Skeletal muscle tissue (tissue), 4 donors: Measurements from ENCODE around the gene DCTN1. TPM values are rescaled to one million over a fixed set of nuclear protein-coding genes. Genes with fewer than 3 reads are reported as not detected.

Source experiments
- H3K27ac ChIP-seq: one replicate; pipeline ENCODE4 v1.7.0; 2013; ENCODE audit warnings: mild to moderate bottlenecking, low read depth, low read length, inconsistent platforms
- H3K27me3 ChIP-seq, 3 donors: one replicate each; pipeline ENCODE4 v1.7.0; 2013; ENCODE audit warnings: low read length in 3 of 3; ENCODE audit not compliant: control insufficient read depth in 3 of 3, insufficient read depth in 3 of 3
- H3K36me3 ChIP-seq, 3 donors: one replicate each; pipeline ENCODE4 v1.7.0; 2013; ENCODE audit warnings: low read length in 3 of 3; ENCODE audit not compliant: control insufficient read depth in 3 of 3, insufficient read depth in 3 of 3
- H3K4me1 ChIP-seq, 3 donors: one replicate each; pipeline ENCODE4 v1.7.0; 2013; ENCODE audit warnings: low read length in 3 of 3, mild to moderate bottlenecking in 3 of 3; ENCODE audit not compliant: control insufficient read depth in 3 of 3, insufficient read depth in 3 of 3
- H3K4me3 ChIP-seq, 3 donors: one replicate each; pipeline ENCODE4 v1.7.0; 2013; ENCODE audit warnings: low read length in 3 of 3
- H3K9ac ChIP-seq, 3 donors: one replicate each; pipeline ENCODE4 v1.7.0; 2013; ENCODE audit warnings: low read length in 3 of 3, mild to moderate bottlenecking in 3 of 3, moderate library complexity in 2 of 3, low read depth in 1 of 3
- H3K9me3 ChIP-seq, 3 donors: one replicate each; pipeline ENCODE4 v1.7.0; 2013; ENCODE audit warnings: low read length in 3 of 3; ENCODE audit not compliant: control insufficient read depth in 3 of 3
- total RNA-seq: library from RNA; depleted of rRNA; stranded (reverse); fragments of >200 nt; gene quantifications from one replicate; pipeline ENCODE4 v1.2.3, GENCODE V29; 2014
- donor health status: Osteomylitis.

DCTN1 gene
- total RNA-seq, 1 donor from 2014 or later, result 73.6 TPM

- no peaks in the 10 kb centered on the region for H3K9me3 ChIP-seq
- no peaks in the 10 kb centered on the region for H3K27me3 ChIP-seq
- H3K27ac ChIP-seq, result peak overlapping the region; percentile 5
- H3K4me3 ChIP-seq, result peak overlapping the region; percentile 20 to 58 (median 21)
- H3K36me3 ChIP-seq, result peaks cover 46 to 53% (median 49%) of the 10 kb centered on the region in 3 donors
- H3K9ac ChIP-seq, result peak overlapping the region in 1 of 3 donors; percentile 25
- peaks cover 14 to 19% (median 16%) of the 10 kb centered on the region in 3 donors for H3K4me1 ChIP-seq
Observed at GRCh38 chr2:74374509-74375205, 5.5 kb downstream of the DCTN1 start.

GRCh38 chr2:74373985-74374384 lies 6.1 kb downstream of the DCTN1 start:
- no peaks in the 10 kb centered on the region for H3K27me3 ChIP-seq
- no peaks in the 10 kb centered on the region for H3K9me3 ChIP-seq
- H3K4me3 ChIP-seq, result peak overlapping the region; percentile 20 to 58 (median 21)
- H3K4me1 ChIP-seq, result peaks cover 11 to 15% (median 12%) of the 10 kb centered on the region in 3 donors
- H3K9ac ChIP-seq, result peak overlapping the region in 1 of 3 donors; percentile 25
- peak overlapping the region; percentile 5 for H3K27ac ChIP-seq
- H3K36me3 ChIP-seq, result peaks cover 53 to 58% (median 56%) of the 10 kb centered on the region in 3 donors

- Histone ChIP-seq H3K4me3 (peak overlapping the region in 1 of 3 donors; percentile 20), H3K9me3 (no peaks in the 10 kb centered on the region), H3K4me1 (peaks cover 11 to 15% (median 12%) of the 10 kb centered on the region in 3 donors), H3K27me3 (no peaks in the 10 kb centered on the region), H3K36me3 (peaks cover 60 to 64% (median 63%) of the 10 kb centered on the region in 3 donors), H3K27ac (peak overlapping the region; percentile 33), H3K9ac (peak overlapping the region in 1 of 3 donors; percentile 14)
Observed at GRCh38 chr2:74373221-74373676, 6.9 kb downstream of the DCTN1 start.

- peak overlapping the region in 1 of 3 donors; percentile 45 for H3K9ac ChIP-seq
- H3K36me3 ChIP-seq, result peaks cover 62 to 66% (median 64%) of the 10 kb centered on the region in 3 donors
- H3K27ac ChIP-seq, result peak overlapping the region; percentile 25
- peaks cover 9 to 15% (median 12%) of the 10 kb centered on the region in 3 donors for H3K4me1 ChIP-seq
- no peaks in the 10 kb centered on the region for H3K9me3 ChIP-seq
- H3K27me3 ChIP-seq, result no peaks in the 10 kb centered on the region
- H3K4me3 ChIP-seq, result no peak overlapping the region
Observed at GRCh38 chr2:74372674-74373073, 7.4 kb downstream of the DCTN1 start.

GRCh38 chr2:74371421-74371820 lies 8.7 kb downstream of the DCTN1 start:
- no peak overlapping the region for H3K27ac ChIP-seq
- peaks cover 9 to 15% (median 12%) of the 10 kb centered on the region in 3 donors for H3K4me1 ChIP-seq
- H3K27me3 ChIP-seq, result no peaks in the 10 kb centered on the region
- H3K9me3 ChIP-seq, result no peaks in the 10 kb centered on the region
- peaks cover 65 to 67% (median 66%) of the 10 kb centered on the region in 3 donors for H3K36me3 ChIP-seq
- H3K4me3 ChIP-seq, result no peak overlapping the region
- H3K9ac ChIP-seq, result no peak overlapping the region

- H3K4me3 ChIP-seq, result no peak overlapping the region
- no peaks in the 10 kb centered on the region for H3K9me3 ChIP-seq
- H3K4me1 ChIP-seq, result peaks cover 15 to 20% (median 18%) of the 10 kb centered on the region in 3 donors
- no peaks in the 10 kb centered on the region for H3K27me3 ChIP-seq
- H3K36me3 ChIP-seq, result peaks cover 73 to 75% (median 74%) of the 10 kb centered on the region in 3 donors
- no peak overlapping the region for H3K27ac ChIP-seq
- H3K9ac ChIP-seq, result no peak overlapping the region
Observed at GRCh38 chr2:74369976-74370375, 10.1 kb downstream of the DCTN1 start.

- peaks cover 16 to 23% (median 17%) of the 10 kb centered on the region in 3 donors for H3K4me1 ChIP-seq
- H3K36me3 ChIP-seq, result peaks cover 84 to 88% (median 88%) of the 10 kb centered on the region in 3 donors
- no peaks in the 10 kb centered on the region for H3K9me3 ChIP-seq
- no peak overlapping the region for H3K4me3 ChIP-seq
- no peak overlapping the region for H3K9ac ChIP-seq
- H3K27ac ChIP-seq, result no peak overlapping the region
- no peaks in the 10 kb centered on the region for H3K27me3 ChIP-seq
Observed at GRCh38 chr2:74368499-74368898, 11.6 kb downstream of the DCTN1 start.

- Histone ChIP-seq H3K4me3 (no peak overlapping the region), H3K27ac (no peak overlapping the region), H3K4me1 (peaks cover 15 to 18% (median 15%) of the 10 kb centered on the region in 3 donors), H3K36me3 (peaks cover 90 to 95% (median 92%) of the 10 kb centered on the region in 3 donors), H3K9me3 (no peaks in the 10 kb centered on the region), H3K27me3 (no peaks in the 10 kb centered on the region), H3K9ac (no peak overlapping the region)
Observed at GRCh38 chr2:74367789-74368188, 12.3 kb downstream of the DCTN1 start.

GRCh38 chr2:74366036-74366435 lies 14.1 kb downstream of the DCTN1 start:
- no peak overlapping the region for H3K4me3 ChIP-seq
- H3K4me1 ChIP-seq, result peaks cover 13 to 15% (median 15%) of the 10 kb centered on the region in 3 donors
- peaks cover 94 to 99% (median 98%) of the 10 kb centered on the region in 3 donors for H3K36me3 ChIP-seq
- H3K9me3 ChIP-seq, result no peaks in the 10 kb centered on the region
- no peak overlapping the region for H3K9ac ChIP-seq
- H3K27ac ChIP-seq, result no peak overlapping the region
- H3K27me3 ChIP-seq, result no peaks in the 10 kb centered on the region
